Mesodermal cell (in vitro differentiated cells): ENCODE measurements around the gene METTL4.

ENCODE experiments used
- H3K27ac ChIP-seq: 2 replicates; pipeline ENCODE4 v1.7.0; 2013; ENCODE audit warnings: mild to moderate bottlenecking, low read depth, low read length, moderate library complexity; ENCODE audit not compliant: severe bottlenecking
- H3K36me3 ChIP-seq: 2 replicates; pipeline ENCODE4 v1.7.1; 2013; ENCODE audit warnings: mild to moderate bottlenecking, low read length, moderate library complexity; ENCODE audit not compliant: control insufficient read depth, insufficient read depth
- H3K4me1 ChIP-seq: one replicate; pipeline ENCODE4 v1.7.1; 2013; ENCODE audit warnings: mild to moderate bottlenecking, low read length; ENCODE audit not compliant: insufficient read depth, control insufficient read depth, poor library complexity, severe bottlenecking
- H3K4me3 ChIP-seq: 2 replicates; pipeline ENCODE4 v1.7.0; 2013; ENCODE audit warnings: low read length, control low read depth, mild to moderate bottlenecking; ENCODE audit not compliant: insufficient read depth, poor library complexity, severe bottlenecking; ENCODE audit errors: extremely low read depth
- H3K9me3 ChIP-seq: 2 replicates; pipeline ENCODE4 v1.7.1; 2013; ENCODE audit warnings: mild to moderate bottlenecking, low read length, moderate library complexity; ENCODE audit not compliant: control insufficient read depth
- WGBS, 2 experiments: methylation state at CpG; one replicate each; pipeline ENCODE4 v1.1.5; 2013; ENCODE audit warnings: missing lambda C conversion rate in 2 of 2; ENCODE audit not compliant: insufficient coverage in 2 of 2; 5-methylcytosine and 5-hydroxymethylcytosine counted together

The METTL4 gene

GRCh38 chr18:2589345-2590068 lies 18.2 kb upstream of the METTL4 start:
- 100% methylated on average over 1 of the region's 3 CpGs; no CpG with 5 or more reads in 1 of the 2 experiments for WGBS, 2 experiments
- H3K9me3 ChIP-seq = no peaks in the 10 kb centered on the region
- H3K36me3 ChIP-seq = peaks cover 74% of the 10 kb centered on the region
- H3K4me3 ChIP-seq = no peak overlapping the region
- H3K27ac ChIP-seq = no peak overlapping the region
- H3K4me1 ChIP-seq = peaks cover 2% of the 10 kb centered on the region

GRCh38 chr18:2588666-2589344 lies 17.5 kb upstream of the METTL4 start:
- Histone ChIP-seq H3K27ac (no peak overlapping the region), H3K4me1 (peaks cover 2% of the 10 kb centered on the region), H3K9me3 (no peaks in the 10 kb centered on the region), H3K4me3 (no peak overlapping the region), H3K36me3 (peaks cover 67% of the 10 kb centered on the region)
- WGBS, 2 experiments = 98% methylated on average over 4 of the region's 5 CpGs

GRCh38 chr18:2587788-2588187 lies 16.5 kb upstream of the METTL4 start:
- no CpG with 5 or more reads among the region's 3 CpGs for WGBS, 2 experiments
- peaks cover 62% of the 10 kb centered on the region for H3K36me3 ChIP-seq
- H3K4me1 ChIP-seq = peaks cover 2% of the 10 kb centered on the region
- H3K4me3 ChIP-seq = no peak overlapping the region
- no peak overlapping the region for H3K27ac ChIP-seq
- no peaks in the 10 kb centered on the region for H3K9me3 ChIP-seq

- peaks cover 34% of the 10 kb centered on the region for H3K36me3 ChIP-seq
- WGBS, 2 experiments = no CpG with 5 or more reads among the region's 2 CpGs
- H3K4me1 ChIP-seq = peaks cover 12% of the 10 kb centered on the region
- H3K9me3 ChIP-seq = no peaks in the 10 kb centered on the region
- H3K27ac ChIP-seq = no peak overlapping the region
- peak overlapping the region; percentile 80 for H3K4me3 ChIP-seq
Measured at GRCh38 chr18:2573408-2573807, 2.1 kb upstream of the METTL4 start.

- peaks cover 12% of the 10 kb centered on the region for H3K4me1 ChIP-seq
- 40% methylated on average over 1 of the region's 5 CpGs; no CpG with 5 or more reads in 1 of the 2 experiments for WGBS, 2 experiments
- peaks cover 29% of the 10 kb centered on the region for H3K36me3 ChIP-seq
- H3K4me3 ChIP-seq = peak overlapping the region; percentile 80
- H3K9me3 ChIP-seq = no peaks in the 10 kb centered on the region
- H3K27ac ChIP-seq = no peak overlapping the region
Measured at GRCh38 chr18:2572892-2573291, 1.6 kb upstream of the METTL4 start.

DNA sequence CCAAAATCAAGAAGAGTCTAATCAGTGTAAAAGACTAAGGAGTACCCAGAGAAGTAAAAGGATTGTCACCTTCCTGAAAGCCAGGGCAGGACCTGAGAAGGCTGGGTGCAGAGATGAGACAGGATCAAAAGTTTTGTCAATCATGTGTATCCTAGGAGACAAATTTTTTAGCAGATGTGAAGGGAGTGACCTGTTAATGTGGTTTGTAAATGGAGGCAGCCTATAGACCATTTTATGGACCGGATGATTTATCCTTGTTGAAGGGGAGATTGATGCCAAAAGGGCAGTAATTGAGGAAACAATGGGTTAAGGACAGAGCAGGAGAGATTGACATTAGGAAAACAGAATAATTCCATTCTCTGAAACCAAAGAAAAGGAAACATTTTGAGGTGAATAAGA lies 865 bp upstream of the METTL4 start:
- Histone ChIP-seq H3K27ac (no peak overlapping the region), H3K9me3 (no peaks in the 10 kb centered on the region), H3K4me1 (peaks cover 12% of the 10 kb centered on the region), H3K4me3 (peak overlapping the region; percentile 80), H3K36me3 (peaks cover 25% of the 10 kb centered on the region)
- 0 to 18% methylated on average over 1 of the region's 1 CpG for WGBS, 2 experiments

DNA sequence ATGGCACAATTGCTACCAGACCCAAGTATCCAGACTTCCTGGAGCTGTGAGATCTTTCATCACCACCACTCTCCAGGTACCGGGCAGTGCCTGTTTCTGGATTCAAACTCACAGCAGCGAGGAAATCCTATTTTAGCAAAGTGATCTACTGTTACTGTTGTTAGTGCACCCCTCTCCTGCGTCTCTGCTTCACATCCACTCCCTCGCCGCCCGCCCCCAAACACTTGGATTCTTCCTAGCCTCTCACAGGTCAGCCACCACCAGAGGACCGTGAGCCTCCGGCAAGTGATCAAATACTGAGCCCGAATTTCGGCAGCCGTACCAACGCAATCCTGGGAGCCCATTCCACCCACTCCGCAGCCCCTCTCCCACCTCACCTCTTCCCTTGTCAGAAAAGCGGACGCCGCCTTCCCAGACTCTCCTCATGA lies 519 bp downstream of the METTL4 start:
- no peaks in the 10 kb centered on the region for H3K9me3 ChIP-seq
- 0 to 2% methylated on average over 11 to 15 of the region's 16 CpGs for WGBS, 2 experiments
- peak overlapping the region; percentile 99 for H3K27ac ChIP-seq
- peak overlapping the region; percentile 80 for H3K4me3 ChIP-seq
- peaks cover 12% of the 10 kb centered on the region for H3K4me1 ChIP-seq
- peaks cover 20% of the 10 kb centered on the region for H3K36me3 ChIP-seq

DNA sequence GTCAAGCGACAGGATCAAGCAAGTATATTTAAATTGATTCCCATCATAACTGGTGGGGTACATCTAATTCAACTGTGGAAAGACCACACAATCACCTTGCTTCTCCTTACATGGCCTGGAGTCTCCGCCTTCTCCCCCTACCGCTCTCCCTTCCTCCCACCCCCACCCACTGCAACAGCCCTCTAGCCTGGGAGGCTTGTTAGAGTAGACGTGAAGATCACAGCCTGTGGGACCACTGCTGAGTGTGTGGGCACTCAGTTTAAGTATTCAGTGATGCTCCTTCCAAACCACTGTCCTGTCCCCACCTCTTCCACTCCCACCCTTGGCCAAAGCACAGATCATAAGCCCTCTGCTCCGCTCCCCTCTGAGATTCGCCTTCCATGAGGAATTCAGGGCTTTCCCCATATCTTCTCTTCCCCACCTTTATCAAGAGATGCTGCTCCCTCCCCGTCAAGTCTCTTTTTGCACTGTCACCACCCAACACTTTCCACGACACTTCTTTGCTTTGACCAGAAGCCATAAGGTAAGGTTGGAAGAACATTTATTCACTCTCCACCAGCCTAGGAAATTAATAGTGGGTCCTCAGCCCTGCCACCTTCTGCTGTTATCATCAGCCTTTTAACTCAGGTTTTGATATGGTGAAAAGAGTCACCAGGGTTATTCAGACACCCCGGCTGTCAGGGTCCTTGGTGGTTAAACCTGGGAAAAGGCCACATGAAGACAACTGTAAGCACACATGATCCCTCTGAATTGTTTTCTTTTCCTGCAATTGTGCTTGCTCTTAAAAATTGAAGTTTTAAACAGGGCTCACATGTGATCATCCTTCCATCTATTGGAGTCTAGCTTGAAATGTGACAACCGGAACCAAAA lies 1.7 kb downstream of the METTL4 start:
- peak overlapping the region; percentile 80 for H3K4me3 ChIP-seq
- H3K9me3 ChIP-seq = no peaks in the 10 kb centered on the region
- H3K36me3 ChIP-seq = peaks cover 8% of the 10 kb centered on the region
- no peak overlapping the region for H3K27ac ChIP-seq
- H3K4me1 ChIP-seq = peaks cover 12% of the 10 kb centered on the region
- 86 to 96% methylated on average over 5 to 6 of the region's 10 CpGs for WGBS, 2 experiments

- Histone ChIP-seq H3K27ac (no peak overlapping the region), H3K9me3 (no peaks in the 10 kb centered on the region), H3K4me3 (no peak overlapping the region), H3K4me1 (peaks cover 12% of the 10 kb centered on the region), H3K36me3 (peaks cover 7% of the 10 kb centered on the region)
- 87% methylated on average over 2 of the region's 3 CpGs for WGBS, 2 experiments
Measured at GRCh38 chr18:2568605-2569004, 2.7 kb downstream of the METTL4 start.

DNA sequence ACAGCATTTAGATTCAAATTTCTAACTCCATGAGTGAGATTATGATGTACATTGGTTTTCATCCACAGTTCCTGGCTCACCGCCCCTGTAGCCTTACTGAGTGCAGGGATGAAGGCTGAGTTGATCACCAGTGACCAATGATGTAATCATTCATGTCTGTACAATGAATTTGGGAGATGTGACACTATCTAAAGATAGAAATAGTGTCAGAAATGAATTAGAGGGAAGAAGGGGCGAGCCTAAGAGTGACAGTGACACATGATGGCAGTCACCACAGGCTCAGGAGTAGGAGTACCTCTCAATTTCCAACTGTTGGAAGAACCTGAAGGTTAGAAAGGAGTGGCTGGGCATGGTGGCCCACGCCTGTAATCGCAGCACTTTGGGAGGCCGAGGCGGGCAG lies 3.2 kb downstream of the METTL4 start:
- 85 to 96% methylated on average over 5 of the region's 6 CpGs for WGBS, 2 experiments
- H3K27ac ChIP-seq = no peak overlapping the region
- H3K4me1 ChIP-seq = peaks cover 9% of the 10 kb centered on the region
- H3K4me3 ChIP-seq = no peak overlapping the region
- peaks cover 7% of the 10 kb centered on the region for H3K36me3 ChIP-seq
- no peaks in the 10 kb centered on the region for H3K9me3 ChIP-seq
